DMS53 treated with DMSO at 0.1 percent for 48 hours (cell line): Measurements from ENCODE around the gene ANKRD13B.
A peak's percentile ranks its signal among the peaks of the same experiment; 100 is the strongest.

ENCODE experiments used
- DNase-seq: peaks from one replicate; lab custom pipeline; 2025; ENCODE audit not compliant: unreplicated experiment; lab: John Stamatoyannopoulos, UW

The ANKRD13B gene

GRCh38 chr17:29581583-29582253 lies 11.2 kb upstream of the ANKRD13B start:
- no peak for DNase-seq

- no peak for DNase-seq
These were observed 10.6 kb upstream of the ANKRD13B start for GRCh38 chr17:29582254-29582765.

- no peak for DNase-seq
These were observed 10.2 kb upstream of the ANKRD13B start for GRCh38 chr17:29582772-29583171.

GRCh38 chr17:29583324-29584248 lies 9.3 kb upstream of the ANKRD13B start:
- DNase-seq, result no peak

- DNase-seq, result no peak
These were observed 8.4 kb upstream of the ANKRD13B start for GRCh38 chr17:29584452-29585079.

- no peak for DNase-seq
These were observed 7.7 kb upstream of the ANKRD13B start for GRCh38 chr17:29585080-29585751.

- DNase-seq, result no peak
These were observed 6.1 kb upstream of the ANKRD13B start for GRCh38 chr17:29586676-29587469.

- no peak for DNase-seq
These were observed 5.3 kb upstream of the ANKRD13B start for GRCh38 chr17:29587591-29587990.

- DNase-seq, result no peak
These were observed 4.8 kb upstream of the ANKRD13B start for GRCh38 chr17:29588017-29588561.

GRCh38 chr17:29588562-29589411 lies 4.1 kb upstream of the ANKRD13B start:
- DNase-seq, result no peak

GRCh38 chr17:29589524-29590410 lies 3.2 kb upstream of the ANKRD13B start, which contains the start of gene GIT1:
Gene GIT1, minus strand, starts transcription at chr17:29589648. Its CDS starts 270 bp downstream, at chr17:29589378.
- DNase-seq, result peak; percentile 49

GRCh38 chr17:29590411-29591145 lies 2.4 kb upstream of the ANKRD13B start:
- DNase-seq, result no peak

- DNase-seq, result peak; percentile 62
These were observed 1.7 kb upstream of the ANKRD13B start for GRCh38 chr17:29591146-29591736.

- peak; percentile 81 for DNase-seq
These were observed 959 bp upstream of the ANKRD13B start for GRCh38 chr17:29591737-29592608.

- no peak for DNase-seq
These were observed 923 bp downstream of the ANKRD13B start for GRCh38 chr17:29593591-29594518.
